ENCODE data around the gene SSBP4. TPM values are rescaled to one million over a fixed set of nuclear protein-coding genes. Genes with fewer than 3 reads are reported as not detected.
A peak's percentile ranks its signal among the peaks of the same experiment; 100 is the strongest.

Gene SSBP4
- total and polyA plus RNA-seq, 9 of the 15 experiments (the other 6 are each of a cell fraction or from before 2014, with no cell fraction given): 1.1 to 189 (median 39.0) TPM

DNA sequence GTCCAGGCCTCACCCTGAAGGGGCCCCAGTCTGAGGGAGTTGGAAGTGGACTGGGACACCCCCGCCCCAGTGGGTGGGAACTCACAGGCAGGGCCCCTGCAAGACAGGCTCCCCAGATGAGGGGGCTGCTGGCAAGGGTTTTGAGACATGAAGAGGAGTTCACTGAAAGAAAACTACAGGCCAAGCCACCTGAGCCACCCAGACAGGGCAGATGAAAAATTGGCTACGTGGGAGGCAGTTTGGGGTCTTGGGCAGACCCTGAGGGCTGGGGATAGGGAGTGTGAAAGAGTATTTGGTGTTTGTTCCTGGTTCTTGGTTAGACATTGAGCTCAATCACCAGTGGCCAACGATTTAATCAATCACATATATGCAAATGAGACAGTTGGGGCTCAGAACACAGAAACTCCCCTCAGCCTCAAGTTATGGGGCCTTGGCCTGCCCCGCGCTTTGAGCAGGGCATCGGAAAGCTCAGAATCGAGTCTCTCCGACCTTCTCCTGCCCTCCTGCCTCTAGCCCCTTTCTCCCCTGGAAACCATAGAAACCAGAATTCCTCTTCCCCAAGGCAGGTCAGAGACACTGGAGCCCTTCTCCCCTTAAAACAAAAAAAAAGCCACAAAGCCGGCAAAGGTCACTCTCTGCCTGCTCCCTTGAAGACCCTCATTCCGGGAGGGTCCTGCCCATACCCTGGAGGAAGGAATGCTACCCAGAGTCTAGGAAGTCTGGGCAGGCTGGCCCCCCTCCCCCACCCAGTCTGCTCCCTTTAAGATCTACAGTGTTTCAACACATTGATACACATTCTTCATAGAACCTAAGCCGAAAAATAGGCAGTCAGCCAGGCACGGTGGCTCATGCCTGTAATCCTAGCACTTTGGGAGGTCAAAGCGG, 20.1 kb downstream of the SSBP4 start (continued):
- TF ChIP-seq SMAD2 (IDR thresholded peaks at IDR 0.05; ENCODE audit: low read depth, low read length): no peak
- TF ChIP-seq BCLAF1 (IDR thresholded peaks at IDR 0.05; ENCODE audit: borderline replicate concordance in 1 of 2, control insufficient read depth in 1 of 2, low read depth in 2 of 2, low read length in 1 of 2): no peak
- no peak for TF ChIP-seq BMI1 (IDR thresholded peaks at IDR 0.05; ENCODE audit: low read length)
- TF ChIP-seq STAG1 (CRISPR knock-in tag; IDR thresholded peaks at IDR 0.05; ENCODE audit: borderline replicate concordance): no peak
- TF ChIP-seq, protein P1, sequence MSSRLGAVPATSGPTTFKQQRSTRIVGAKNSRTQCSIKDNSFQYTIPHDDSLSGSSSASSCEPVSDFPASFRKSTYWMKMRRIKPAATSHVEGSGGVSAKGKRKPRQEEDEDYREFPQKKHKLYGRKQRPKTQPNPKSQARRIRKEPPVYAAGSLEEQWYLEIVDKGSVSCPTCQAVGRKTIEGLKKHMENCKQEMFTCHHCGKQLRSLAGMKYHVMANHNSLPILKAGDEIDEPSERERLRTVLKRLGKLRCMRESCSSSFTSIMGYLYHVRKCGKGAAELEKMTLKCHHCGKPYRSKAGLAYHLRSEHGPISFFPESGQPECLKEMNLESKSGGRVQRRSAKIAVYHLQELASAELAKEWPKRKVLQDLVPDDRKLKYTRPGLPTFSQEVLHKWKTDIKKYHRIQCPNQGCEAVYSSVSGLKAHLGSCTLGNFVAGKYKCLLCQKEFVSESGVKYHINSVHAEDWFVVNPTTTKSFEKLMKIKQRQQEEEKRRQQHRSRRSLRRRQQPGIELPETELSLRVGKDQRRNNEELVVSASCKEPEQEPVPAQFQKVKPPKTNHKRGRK (tag; IDR thresholded peaks at IDR 0.05): no peak
- TF ChIP-seq PBX2 (CRISPR knock-in tag; IDR thresholded peaks at IDR 0.05; ENCODE audit: low read depth): no peak
- TF ChIP-seq PBX2 (tag; conservative IDR thresholded peaks at IDR 0.05; ENCODE audit: low read depth): peak; percentile 64; the same call in 1 of the 2 replicates
- TF ChIP-seq ZNF121 (CRISPR knock-in tag; conservative IDR thresholded peaks at IDR 0.05): no peak
- TF ChIP-seq, protein P2, sequence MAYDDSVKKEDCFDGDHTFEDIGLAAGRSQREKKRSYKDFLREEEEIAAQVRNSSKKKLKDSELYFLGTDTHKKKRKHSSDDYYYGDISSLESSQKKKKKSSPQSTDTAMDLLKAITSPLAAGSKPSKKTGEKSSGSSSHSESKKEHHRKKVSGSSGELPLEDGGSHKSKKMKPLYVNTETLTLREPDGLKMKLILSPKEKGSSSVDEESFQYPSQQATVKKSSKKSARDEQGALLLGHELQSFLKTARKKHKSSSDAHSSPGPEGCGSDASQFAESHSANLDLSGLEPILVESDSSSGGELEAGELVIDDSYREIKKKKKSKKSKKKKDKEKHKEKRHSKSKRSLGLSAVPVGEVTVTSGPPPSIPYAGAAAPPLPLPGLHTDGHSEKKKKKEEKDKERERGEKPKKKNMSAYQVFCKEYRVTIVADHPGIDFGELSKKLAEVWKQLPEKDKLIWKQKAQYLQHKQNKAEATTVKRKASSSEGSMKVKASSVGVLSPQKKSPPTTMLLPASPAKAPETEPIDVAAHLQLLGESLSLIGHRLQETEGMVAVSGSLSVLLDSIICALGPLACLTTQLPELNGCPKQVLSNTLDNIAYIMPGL (CRISPR knock-in tag; IDR thresholded peaks at IDR 0.05): no peak
- no peak for TF ChIP-seq RBM17 (IDR thresholded peaks at IDR 0.05; ENCODE audit: borderline replicate concordance, low read depth, low read length)
- TF ChIP-seq ASH1L (IDR thresholded peaks at IDR 0.05; ENCODE audit: borderline replicate concordance, low read depth, partially characterized antibody): no peak
- TF ChIP-seq RBBP5 (IDR thresholded peaks at IDR 0.05; ENCODE audit: borderline replicate concordance, insufficient read depth, low read length, poor library complexity, severe bottlenecking): peak; percentile 49
- peak; percentile 28; the same call in 1 of the 2 replicates for TF ChIP-seq SMARCA4 (IDR thresholded peaks at IDR 0.05)
- TF ChIP-seq, protein P3, sequence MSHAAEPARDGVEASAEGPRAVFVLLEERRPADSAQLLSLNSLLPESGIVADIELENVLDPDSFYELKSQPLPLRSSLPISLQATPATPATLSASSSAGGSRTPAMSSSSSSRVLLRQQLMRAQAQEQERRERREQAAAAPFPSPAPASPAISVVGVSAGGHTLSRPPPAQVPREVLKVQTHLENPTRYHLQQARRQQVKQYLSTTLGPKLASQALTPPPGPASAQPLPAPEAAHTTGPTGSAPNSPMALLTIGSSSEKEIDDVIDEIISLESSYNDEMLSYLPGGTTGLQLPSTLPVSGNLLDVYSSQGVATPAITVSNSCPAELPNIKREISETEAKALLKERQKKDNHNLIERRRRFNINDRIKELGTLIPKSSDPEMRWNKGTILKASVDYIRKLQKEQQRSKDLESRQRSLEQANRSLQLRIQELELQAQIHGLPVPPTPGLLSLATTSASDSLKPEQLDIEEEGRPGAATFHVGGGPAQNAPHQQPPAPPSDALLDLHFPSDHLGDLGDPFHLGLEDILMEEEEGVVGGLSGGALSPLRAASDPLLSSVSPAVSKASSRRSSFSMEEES (CRISPR knock-in tag; IDR thresholded peaks at IDR 0.05): no peak

All from K562 (cell line).